Activated CD8-positive, alpha-beta memory T cell treated with anti-CD3 and anti-CD28 coated beads for 1 hour (primary cell): Measurements from ENCODE around the gene TCOF1.

ENCODE experiments used
- DNase-seq, 2 donors: peaks; one replicate each; pipeline ENCODE4 v3.0.0-alpha.2; 2020; ENCODE audit warnings: low read depth in 1 of 2; ENCODE audit errors: extremely low read depth in 1 of 2

The TCOF1 gene

GRCh38 chr5:150389531-150390266 is 32.2 kb downstream of the TCOF1 start:
- DNase-seq = no peak

- DNase-seq = no peak
These were observed 33.8 kb downstream of the TCOF1 start for GRCh38 chr5:150391064-150391834.

- no peak for DNase-seq
These were observed 34.5 kb downstream of the TCOF1 start for GRCh38 chr5:150391986-150392385.

DNA sequence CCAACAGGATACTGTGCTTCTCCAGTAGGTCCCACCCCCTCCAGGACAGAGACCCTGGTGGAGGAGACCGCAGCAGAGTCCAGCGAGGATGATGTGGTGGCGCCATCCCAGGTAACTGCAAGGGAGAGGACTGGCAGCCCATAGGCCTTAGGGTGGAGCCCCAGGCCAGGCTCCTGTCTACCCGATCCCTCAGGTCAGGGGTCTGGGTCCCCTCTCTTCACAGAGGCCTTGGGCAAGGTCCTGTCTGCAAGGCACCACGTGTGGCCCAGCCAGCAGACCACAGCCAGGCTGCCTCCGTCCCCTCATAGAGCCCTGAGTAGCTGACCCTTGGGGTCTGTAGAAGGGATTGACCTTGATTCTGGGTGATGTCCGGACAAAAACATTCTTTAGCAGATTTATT is 35.2 kb downstream of the TCOF1 start:
- no peak for DNase-seq

GRCh38 chr5:150393096-150393645 is 35.7 kb downstream of the TCOF1 start:
- DNase-seq = no peak

DNA sequence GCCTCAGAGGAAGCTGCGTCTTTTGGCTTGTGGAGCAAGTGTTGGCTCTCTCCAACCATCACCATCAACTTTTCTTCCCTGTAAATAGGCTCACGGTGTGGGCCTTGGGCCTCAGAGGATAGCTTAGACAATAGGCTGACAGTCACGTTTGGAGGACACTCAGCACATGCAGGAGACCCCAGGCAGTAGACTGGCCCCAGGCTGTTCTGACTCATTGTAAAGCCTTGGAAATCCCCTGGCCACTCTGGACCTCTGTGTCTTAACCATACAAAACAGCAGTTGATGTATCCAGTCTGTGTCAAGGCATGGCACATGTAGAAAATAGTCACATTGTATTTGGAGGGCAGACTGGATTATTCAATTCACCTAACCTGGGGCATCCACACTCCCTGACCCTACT is 36.6 kb downstream of the TCOF1 start:
- no peak for DNase-seq

GRCh38 chr5:150394912-150395687 is 37.6 kb downstream of the TCOF1 start:
- DNase-seq = no peak

- DNase-seq = no peak
These were observed 38.1 kb downstream of the TCOF1 start for GRCh38 chr5:150395688-150395975.

- DNase-seq = no peak
These were observed 38.8 kb downstream of the TCOF1 start for GRCh38 chr5:150396267-150396666.

DNA sequence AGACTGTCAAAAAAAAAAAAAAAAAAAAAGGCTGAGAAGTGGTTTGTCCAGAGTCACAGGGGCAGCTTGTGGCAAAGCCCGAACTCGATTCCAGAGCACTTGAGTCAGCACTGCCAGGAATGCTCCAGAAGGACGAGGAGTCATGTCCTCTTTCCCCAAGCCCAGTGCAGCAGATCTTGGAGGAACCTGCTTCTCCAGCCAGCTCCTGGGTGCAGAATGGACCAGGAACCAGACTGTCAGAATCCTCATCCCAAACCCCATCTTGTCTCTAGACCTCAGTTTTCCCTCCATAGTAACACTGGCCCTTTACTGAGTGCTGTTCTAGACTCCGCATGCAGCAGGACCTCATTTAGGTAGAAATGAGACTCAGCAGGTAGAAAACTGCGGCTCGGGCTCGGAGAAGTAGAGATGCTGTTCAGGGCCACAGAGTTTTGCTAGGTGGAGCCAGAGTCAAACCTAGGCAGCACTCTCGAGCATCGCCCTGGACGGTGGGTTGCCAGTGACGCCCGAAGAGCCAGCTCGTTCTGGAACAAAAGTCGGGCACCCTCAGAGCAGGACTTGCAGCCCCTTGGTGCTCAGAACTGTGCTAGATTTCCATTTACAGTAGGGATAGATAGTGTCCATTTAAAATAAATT is 39.8 kb downstream of the TCOF1 start:
- no peak for DNase-seq

DNA sequence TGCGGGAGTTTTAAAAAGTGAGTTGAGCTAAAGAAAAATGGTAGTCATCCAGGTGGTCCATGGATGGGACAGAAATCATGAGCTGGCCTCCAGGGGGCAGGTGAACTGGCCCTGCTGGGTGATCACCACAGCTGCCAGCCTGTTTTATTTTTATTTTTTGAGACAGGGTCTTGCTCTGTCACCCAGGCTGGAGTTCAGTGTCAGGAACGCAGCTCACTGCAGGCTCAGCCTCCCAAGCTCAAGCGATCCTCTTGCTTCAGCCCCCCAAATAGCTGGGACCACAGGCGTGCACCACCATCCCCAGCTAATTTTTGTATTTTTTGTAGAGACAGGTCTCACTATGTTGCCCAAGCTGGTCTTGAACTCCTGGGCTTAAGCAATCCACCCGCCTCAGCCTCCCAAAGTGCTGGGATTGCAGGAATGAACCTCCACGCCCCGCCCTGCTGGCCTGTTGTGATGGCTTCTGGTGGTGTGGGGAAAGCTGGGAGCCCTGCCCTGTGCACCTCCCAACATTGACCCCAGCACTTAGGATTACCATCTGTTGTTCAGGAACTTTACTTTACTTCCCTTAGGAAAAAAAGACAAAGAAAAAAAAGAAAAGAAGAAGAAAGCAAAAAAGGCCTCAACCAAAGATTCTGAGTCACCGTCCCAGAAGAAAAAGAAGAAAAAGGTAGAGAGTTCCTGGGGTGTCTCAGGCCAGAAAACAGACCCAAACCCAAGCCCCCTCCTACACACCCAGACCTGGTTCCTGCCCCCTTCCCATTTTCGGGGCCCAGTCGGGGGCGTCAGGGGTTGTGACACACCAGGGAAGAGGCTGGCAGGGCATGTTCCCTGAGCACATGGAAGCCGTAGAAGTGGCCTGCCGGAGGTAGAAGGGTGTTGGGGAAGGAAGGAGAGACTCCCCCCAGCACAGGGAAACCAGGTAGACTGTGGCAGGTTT is 40.6 kb downstream of the TCOF1 start:
- DNase-seq = no peak

- DNase-seq = no peak
These were observed 41.4 kb downstream of the TCOF1 start for GRCh38 chr5:150398722-150399523.

DNA sequence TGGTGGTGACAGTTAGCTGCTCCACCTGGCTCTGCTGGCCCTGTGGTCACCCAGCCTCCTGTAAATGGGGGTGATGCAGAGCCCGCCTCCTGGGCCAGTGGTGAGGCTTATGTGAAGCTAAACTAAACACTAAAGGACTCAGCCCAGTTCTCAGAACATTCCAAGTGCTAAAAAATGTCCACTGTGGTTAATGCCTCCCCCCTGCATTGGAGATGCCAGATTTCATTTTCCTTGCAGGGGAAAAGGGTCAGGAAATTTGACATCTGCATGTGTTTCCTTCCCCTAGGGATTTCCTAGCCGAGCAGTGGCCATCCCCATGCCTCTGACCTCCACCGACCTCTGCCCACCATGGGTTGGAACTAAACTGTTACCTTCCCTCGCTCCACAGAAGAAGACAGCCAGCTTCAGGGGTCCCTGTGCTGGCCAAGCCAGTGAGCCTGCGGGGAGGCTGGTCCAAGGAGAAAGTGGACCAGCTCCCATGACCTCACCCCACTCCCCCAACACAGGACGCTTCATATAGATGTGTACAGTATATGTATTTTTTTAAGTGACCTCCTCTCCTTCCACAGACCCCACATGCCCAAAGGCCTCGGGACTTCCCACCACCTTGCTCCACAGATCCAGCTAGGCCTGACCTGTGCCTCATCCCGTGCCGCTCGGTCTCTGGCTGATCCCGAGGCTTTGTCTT is 42.2 kb downstream of the TCOF1 start:
- no peak for DNase-seq

DNA sequence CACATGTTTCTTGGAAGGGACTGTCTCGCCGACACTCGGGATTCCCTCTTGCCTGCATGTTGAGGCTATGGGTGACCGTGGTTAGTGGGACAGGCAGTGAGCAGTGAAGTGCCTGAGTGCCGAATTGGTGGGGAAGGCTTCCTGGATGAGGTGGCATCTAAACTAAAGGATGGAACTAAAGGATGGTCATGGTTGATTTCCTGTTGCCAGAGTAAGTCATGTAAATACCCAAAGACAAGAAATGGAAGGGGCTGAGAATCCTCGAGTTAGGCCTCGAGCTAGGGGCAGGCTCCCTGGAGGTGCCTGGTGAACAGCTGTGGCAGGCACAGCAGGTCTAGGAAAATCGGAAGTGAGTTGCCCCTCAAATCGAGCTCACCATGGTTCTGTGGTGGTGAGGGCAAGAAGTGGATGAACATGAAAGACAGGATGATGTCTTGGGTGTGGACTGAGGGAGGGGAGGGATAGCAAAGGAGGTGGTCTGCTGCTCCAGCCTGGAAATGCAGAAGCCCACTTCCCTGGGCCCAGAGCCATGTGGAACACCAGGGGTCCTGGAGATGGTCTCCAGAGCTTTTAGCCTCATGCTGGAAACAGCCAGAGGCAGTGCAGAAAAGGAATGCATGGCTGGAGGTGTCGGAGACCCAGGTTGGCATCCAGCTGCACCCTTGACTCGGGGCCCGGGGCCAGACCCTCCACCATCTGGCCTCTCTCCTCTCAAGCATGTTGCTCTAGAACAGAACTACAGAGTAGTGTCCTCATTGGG is 43.0 kb downstream of the TCOF1 start:
- DNase-seq = no peak

DNA sequence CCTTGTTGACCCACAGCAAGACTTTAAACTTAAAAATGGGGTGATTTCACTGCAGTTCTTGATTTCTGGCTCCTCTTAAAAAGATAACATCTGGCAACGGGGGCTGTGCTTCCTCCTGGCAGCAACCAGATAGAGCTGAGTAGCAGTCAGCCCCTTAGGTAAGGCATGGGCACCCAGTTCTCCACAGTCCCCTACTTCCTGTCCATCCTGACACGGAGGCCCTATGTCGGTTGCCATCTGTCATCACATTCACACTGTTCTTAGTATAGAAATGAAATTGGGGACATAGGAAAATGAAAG is 43.5 kb downstream of the TCOF1 start:
- DNase-seq = no peak

GRCh38 chr5:150401376-150402228 is 44.1 kb downstream of the TCOF1 start:
- no peak for DNase-seq

DNA sequence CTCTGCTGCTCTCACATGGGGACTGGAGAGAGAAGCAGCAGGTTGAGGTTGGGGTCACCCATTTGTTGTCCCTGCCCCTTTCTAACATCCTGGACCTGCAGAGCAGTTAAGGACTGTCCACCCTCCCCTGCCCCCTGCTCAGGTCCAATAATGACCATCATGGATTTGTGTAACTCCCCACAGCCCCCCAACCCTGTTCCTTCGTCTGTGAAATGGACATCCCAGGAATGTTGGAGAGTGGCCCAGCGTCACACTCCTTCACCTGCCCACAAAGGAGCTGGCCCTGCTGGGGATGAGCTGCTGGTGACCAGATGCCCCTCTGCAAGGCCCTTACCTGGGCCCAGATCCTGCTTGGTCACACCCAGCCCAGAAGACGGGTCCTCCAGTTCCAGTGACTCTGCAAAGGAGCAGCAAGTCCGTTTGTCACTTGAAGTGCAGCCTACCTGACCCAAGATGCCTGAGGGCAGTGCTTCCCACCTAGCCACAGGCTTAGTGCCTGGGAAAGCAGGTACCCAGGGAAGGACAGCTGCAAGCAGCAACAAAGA is 44.8 kb downstream of the TCOF1 start:
- DNase-seq = no peak
